PC-3 (cell line): ENCODE measurements around the gene CDH6. TPM values are rescaled to one million over a fixed set of nuclear protein-coding genes. Genes with fewer than 3 reads are reported as not detected.

Experiments
- ATAC-seq: fragments of 200-7000 bp; cut with Tn5 transposase; 2 replicates; pipeline ENCODE4 v1.9.1; 2020; ENCODE audit warnings: mild to moderate bottlenecking, moderate library complexity
- BruUV-seq: library from RNA; stranded (reverse); fragments of 400-500 nt; replicated peaks from 2 replicates; lab custom pipeline; 2021; lab: Mats Ljungman, UMichigan
- CTCF ChIA-PET: fragments of 300-600 bp; sonication (Branson Sonifier 250); formaldehyde crosslinking; loops from one replicate; lab custom pipeline; 2022; ENCODE audit warnings: antibody characterized with exemption; lab: Charles Lee
- POLR2A ChIA-PET: fragments of 300-600 bp; sonication (Branson Sonifier 250); formaldehyde crosslinking; loops from one replicate; lab custom pipeline; 2022; ENCODE audit warnings: antibody characterized with exemption; ENCODE audit not compliant: unreplicated experiment; lab: Charles Lee
- DNase-seq: peaks from one replicate; pipeline ENCODE4 v3.0.0-alpha.2; 2015
- H2AFZ ChIP-seq: fragments of 300-600 bp; sonication (generic); 2 replicates; pipeline ENCODE4 v1.6.0; 2016; ENCODE audit warnings: antibody characterized with exemption, low read length
- H3F3A ChIP-seq: fragments of 300-600 bp; sonication (generic); one replicate; pipeline ENCODE4 v1.6.0; 2017; ENCODE audit warnings: antibody characterized with exemption, low read length, control low read depth, mild to moderate bottlenecking; ENCODE audit not compliant: unreplicated experiment
- H3K27ac ChIP-seq: fragments of 300-600 bp; sonication (generic); 2 replicates; pipeline ENCODE4 v1.5.1; 2016; ENCODE audit warnings: mild to moderate bottlenecking, low read length
- H3K27me3 ChIP-seq: fragments of 300-600 bp; sonication (generic); 2 replicates; pipeline ENCODE4 v1.6.1; 2016; ENCODE audit warnings: low read length, mixed read lengths
- H3K36me3 ChIP-seq: fragments of 300-600 bp; sonication (generic); 2 replicates; pipeline ENCODE4 v1.6.1; 2016; ENCODE audit warnings: low read depth, mixed run types, low read length, mixed read lengths
- H3K4me1 ChIP-seq: fragments of 300-600 bp; sonication (generic); 2 replicates; pipeline ENCODE4 v1.5.1; 2016; ENCODE audit warnings: low read length; ENCODE audit not compliant: insufficient read depth
- H3K4me2 ChIP-seq: fragments of 300-600 bp; sonication (generic); 2 replicates; pipeline ENCODE4 v1.6.0; 2016; ENCODE audit warnings: low read length
- H3K4me3 ChIP-seq: fragments of 300-600 bp; sonication (generic); 2 replicates; pipeline ENCODE4 v1.5.1; 2016; ENCODE audit warnings: mild to moderate bottlenecking, low read length, mixed read lengths
- H3K79me2 ChIP-seq: fragments of 300-600 bp; sonication (generic); 2 replicates; pipeline ENCODE4 v1.6.1; 2017; ENCODE audit warnings: low read length, mixed read lengths
- H3K9ac ChIP-seq: fragments of 300-600 bp; sonication (generic); 2 replicates; pipeline ENCODE4 v1.6.0; 2016; ENCODE audit warnings: mild to moderate bottlenecking, low read length
- H3K9me2 ChIP-seq: fragments of 300-600 bp; sonication (generic); replicated peaks from 2 replicates; pipeline ENCODE4 v1.6.1; 2016; ENCODE audit warnings: mixed run types, low read length, mixed read lengths
- H3K9me3 ChIP-seq: fragments of 300-600 bp; sonication (generic); 2 replicates; pipeline ENCODE4 v1.6.1; 2016; ENCODE audit warnings: low read length, mixed read lengths
- H4K20me1 ChIP-seq: fragments of 300-600 bp; sonication (generic); 2 replicates; pipeline ENCODE4 v1.6.1; 2016; ENCODE audit warnings: low read length, mixed read lengths
- EZH2 ChIP-seq: fragments of 300-600 bp; sonication (generic); IDR thresholded peaks from one replicate; pipeline ENCODE4 v1.6.1; 2017; ENCODE audit warnings: antibody characterized with exemption, mild to moderate bottlenecking, low read length; ENCODE audit not compliant: unreplicated experiment
- EZH2phosphoT487 ChIP-seq: fragments of 300-600 bp; sonication (generic); IDR thresholded peaks from 2 replicates; pipeline ENCODE4 v1.6.1; 2018; ENCODE audit warnings: mild to moderate bottlenecking, antibody characterized with exemption, low read length, borderline replicate concordance
- intact Hi-C: fragments of 100-400 bp; cut with micrococcal nuclease; formaldehyde crosslinking; loops from 2 replicates; pipeline ENCODE4 v1.9.0; 2023
- total RNA-seq: library from RNA; depleted of rRNA; stranded (reverse); fragments of >200 nt; gene quantifications from 2 replicates; pipeline ENCODE4 v1.2.3, GENCODE V29; 2014
- TF ChIP-seq, protein P1 (sequence below): fragments of 300-600 bp; sonication (generic); conservative IDR thresholded peaks from 2 replicates; pipeline ENCODE4 v1.5.1; 2017; ENCODE audit warnings: antibody characterized with exemption, low read depth, mild to moderate bottlenecking, low read length

CDH6 gene
- total RNA-seq, 1 experiment from 2014 or later: 1.9 TPM

GRCh38 chr5:31173614-31174013 is 19.9 kb upstream of the CDH6 start:
- no peaks in the 10 kb centered on the region for H4K20me1 ChIP-seq
- no peak for TF ChIP-seq EZH2
- no peak for TF ChIP-seq EZH2phosphoT487
- TF ChIP-seq, protein P1, sequence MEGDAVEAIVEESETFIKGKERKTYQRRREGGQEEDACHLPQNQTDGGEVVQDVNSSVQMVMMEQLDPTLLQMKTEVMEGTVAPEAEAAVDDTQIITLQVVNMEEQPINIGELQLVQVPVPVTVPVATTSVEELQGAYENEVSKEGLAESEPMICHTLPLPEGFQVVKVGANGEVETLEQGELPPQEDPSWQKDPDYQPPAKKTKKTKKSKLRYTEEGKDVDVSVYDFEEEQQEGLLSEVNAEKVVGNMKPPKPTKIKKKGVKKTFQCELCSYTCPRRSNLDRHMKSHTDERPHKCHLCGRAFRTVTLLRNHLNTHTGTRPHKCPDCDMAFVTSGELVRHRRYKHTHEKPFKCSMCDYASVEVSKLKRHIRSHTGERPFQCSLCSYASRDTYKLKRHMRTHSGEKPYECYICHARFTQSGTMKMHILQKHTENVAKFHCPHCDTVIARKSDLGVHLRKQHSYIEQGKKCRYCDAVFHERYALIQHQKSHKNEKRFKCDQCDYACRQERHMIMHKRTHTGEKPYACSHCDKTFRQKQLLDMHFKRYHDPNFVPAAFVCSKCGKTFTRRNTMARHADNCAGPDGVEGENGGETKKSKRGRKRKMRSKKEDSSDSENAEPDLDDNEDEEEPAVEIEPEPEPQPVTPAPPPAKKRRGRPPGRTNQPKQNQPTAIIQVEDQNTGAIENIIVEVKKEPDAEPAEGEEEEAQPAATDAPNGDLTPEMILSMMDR: no peak
- intact Hi-C loops: no loop called here
- H3F3A ChIP-seq: no peaks in the 10 kb centered on the region
- no peaks in the 10 kb centered on the region for H3K36me3 ChIP-seq
- H3K4me3 ChIP-seq: no peak overlapping the region
- BruUV-seq: no TSS peak
- no peak overlapping the region for H3K9ac ChIP-seq
- DNase-seq (no peak), ATAC-seq (no peak)
- H3K9me3 ChIP-seq: no peaks in the 10 kb centered on the region
- H3K27me3 ChIP-seq: no peaks in the 10 kb centered on the region
- no peaks in the 10 kb centered on the region for H3K79me2 ChIP-seq
- H3K4me2 ChIP-seq: no peak overlapping the region
- H3K9me2 ChIP-seq: no peaks in the 10 kb centered on the region
- ChIA-PET POLR2A (no interaction called here), CTCF (no interaction called here)
- no peak overlapping the region for H3K27ac ChIP-seq
- H2AFZ ChIP-seq: no peak overlapping the region
- no peaks in the 10 kb centered on the region for H3K4me1 ChIP-seq

DNA sequence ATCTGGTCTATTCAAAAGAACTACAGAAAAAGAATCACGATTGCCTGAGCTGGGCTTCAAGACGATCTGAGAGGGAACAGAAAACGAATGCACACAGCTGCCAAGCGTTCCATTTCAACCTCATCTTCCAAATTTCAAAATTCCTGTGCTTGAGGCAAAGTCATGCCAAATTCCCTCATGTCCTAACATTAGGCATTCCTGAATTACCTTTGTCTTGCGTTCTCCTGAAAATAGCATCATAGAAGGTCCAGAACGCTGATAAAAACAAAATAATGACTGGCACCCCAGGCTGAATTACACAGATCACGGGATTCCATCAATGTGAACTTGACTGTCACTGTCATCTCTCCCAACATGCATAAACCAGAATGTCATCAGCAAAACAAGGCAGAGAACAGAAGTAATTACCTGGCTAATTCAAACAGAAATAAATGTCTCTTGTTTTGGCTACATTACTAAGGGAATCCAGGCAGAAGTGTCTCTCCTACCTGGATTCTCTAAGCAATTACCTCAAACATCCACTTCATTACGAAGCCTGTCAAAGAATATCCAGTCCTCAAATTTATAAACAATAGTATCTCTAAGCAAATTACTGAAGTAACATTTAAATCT is 12.0 kb upstream of the CDH6 start:
- Histone ChIP-seq H3K36me3 (no peaks in the 10 kb centered on the region), H4K20me1 (no peaks in the 10 kb centered on the region), H3K79me2 (no peaks in the 10 kb centered on the region), H3K4me1 (no peaks in the 10 kb centered on the region), H3K4me3 (no peak overlapping the region), H2AFZ (no peak overlapping the region), H3K4me2 (no peak overlapping the region), H3K9me3 (no peaks in the 10 kb centered on the region), H3K27ac (no peak overlapping the region), H3K9ac (no peak overlapping the region), H3K9me2 (no peaks in the 10 kb centered on the region), H3K27me3 (peaks cover 20% of the 10 kb centered on the region), H3F3A (no peaks in the 10 kb centered on the region)
- ATAC-seq (no peak), DNase-seq (no peak)
- TF ChIP-seq EZH2 (no peak), EZH2phosphoT487 (no peak)
- TF ChIP-seq, protein P1: no peak
- intact Hi-C loops: loop anchor here (10.0 kb wide), 1 partner anchor 377 kb away; no protein-coding TSS in a partner anchor
- BruUV-seq: no TSS peak
- CTCF ChIA-PET: interaction anchor here (0.6 kb wide), 1 partner anchor 177 kb away, joined by 3 read pairs; no protein-coding TSS in a partner anchor
- POLR2A ChIA-PET: interaction anchor here (0.6 kb wide), 1 partner anchor 148 kb away, joined by 5 read pairs; no protein-coding TSS in a partner anchor

DNA sequence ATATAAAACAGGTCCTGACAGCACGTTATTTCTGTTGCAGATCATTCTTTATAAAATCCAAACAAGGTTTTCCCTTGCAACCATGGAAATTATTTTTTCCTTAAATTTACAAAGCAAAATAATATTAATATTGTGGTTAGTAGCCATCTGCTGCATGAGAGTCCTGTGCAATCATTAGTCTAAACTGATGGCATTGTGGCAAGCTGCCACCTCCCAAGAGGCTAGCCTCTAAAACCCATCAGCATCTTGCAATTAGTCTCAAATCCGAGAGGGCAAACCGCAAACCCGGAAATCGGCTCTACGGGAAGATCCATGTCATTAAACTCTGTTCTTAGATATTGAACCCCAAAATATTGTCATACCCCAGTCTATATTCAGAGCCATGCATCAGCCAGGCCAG is 11.3 kb upstream of the CDH6 start:
- H2AFZ ChIP-seq: no peak overlapping the region
- H3K9me2 ChIP-seq: no peaks in the 10 kb centered on the region
- no peak overlapping the region for H3K27ac ChIP-seq
- DNase-seq (no peak), ATAC-seq (no peak)
- H3K9me3 ChIP-seq: no peaks in the 10 kb centered on the region
- H3K27me3 ChIP-seq: peaks cover 20% of the 10 kb centered on the region
- no peaks in the 10 kb centered on the region for H3K36me3 ChIP-seq
- intact Hi-C loops: loop anchor here (10.0 kb wide), 1 partner anchor 377 kb away; no protein-coding TSS in a partner anchor
- H4K20me1 ChIP-seq: no peaks in the 10 kb centered on the region
- TF ChIP-seq, protein P1: no peak
- no peak for TF ChIP-seq EZH2
- no peak for TF ChIP-seq EZH2phosphoT487
- POLR2A ChIA-PET: no interaction called here
- no peak overlapping the region for H3K9ac ChIP-seq
- H3K4me3 ChIP-seq: no peak overlapping the region
- BruUV-seq: no TSS peak
- CTCF ChIA-PET: interaction anchor here (0.6 kb wide), 1 partner anchor 176 kb away, joined by 3 read pairs; no protein-coding TSS in a partner anchor
- no peaks in the 10 kb centered on the region for H3F3A ChIP-seq
- no peaks in the 10 kb centered on the region for H3K79me2 ChIP-seq
- no peak overlapping the region for H3K4me2 ChIP-seq
- no peaks in the 10 kb centered on the region for H3K4me1 ChIP-seq
